Memory B cell (primary cell): ENCODE measurements around the gene LY6G6F.

Experiments
- ATAC-seq: fragments of 150-1000 bp; cut with Tn5 transposase; 2 replicates; pipeline ENCODE4 v1.10.0; 2021; ENCODE audit warnings: low read depth, mild to moderate bottlenecking, moderate library complexity
- DNase-seq, 2 donors: peaks; one replicate each; pipeline ENCODE4 v3.0.0; 2022; ENCODE audit warnings: low spot score in 2 of 2
- H3K27ac Mint-ChIP-seq: one replicate; pipeline ENCODE4 v1.8.0; 2022; ENCODE audit warnings: mild to moderate bottlenecking, moderate library complexity, mixed read lengths
- H3K27me3 Mint-ChIP-seq: one replicate; pipeline ENCODE4 v1.8.0; 2022; ENCODE audit warnings: mixed read lengths
- H3K36me3 Mint-ChIP-seq: one replicate; pipeline ENCODE4 v1.8.0; 2022; ENCODE audit warnings: mild to moderate bottlenecking, mixed read lengths
- H3K4me1 Mint-ChIP-seq: one replicate; pipeline ENCODE4 v1.8.0; 2022; ENCODE audit warnings: mixed read lengths
- H3K4me3 Mint-ChIP-seq: one replicate; pipeline ENCODE4 v1.8.0; 2022; ENCODE audit warnings: mild to moderate bottlenecking, moderate library complexity, mixed read lengths
- H3K9me3 Mint-ChIP-seq: one replicate; pipeline ENCODE4 v1.8.0; 2022; ENCODE audit warnings: mixed read lengths

LY6G6F gene

DNA sequence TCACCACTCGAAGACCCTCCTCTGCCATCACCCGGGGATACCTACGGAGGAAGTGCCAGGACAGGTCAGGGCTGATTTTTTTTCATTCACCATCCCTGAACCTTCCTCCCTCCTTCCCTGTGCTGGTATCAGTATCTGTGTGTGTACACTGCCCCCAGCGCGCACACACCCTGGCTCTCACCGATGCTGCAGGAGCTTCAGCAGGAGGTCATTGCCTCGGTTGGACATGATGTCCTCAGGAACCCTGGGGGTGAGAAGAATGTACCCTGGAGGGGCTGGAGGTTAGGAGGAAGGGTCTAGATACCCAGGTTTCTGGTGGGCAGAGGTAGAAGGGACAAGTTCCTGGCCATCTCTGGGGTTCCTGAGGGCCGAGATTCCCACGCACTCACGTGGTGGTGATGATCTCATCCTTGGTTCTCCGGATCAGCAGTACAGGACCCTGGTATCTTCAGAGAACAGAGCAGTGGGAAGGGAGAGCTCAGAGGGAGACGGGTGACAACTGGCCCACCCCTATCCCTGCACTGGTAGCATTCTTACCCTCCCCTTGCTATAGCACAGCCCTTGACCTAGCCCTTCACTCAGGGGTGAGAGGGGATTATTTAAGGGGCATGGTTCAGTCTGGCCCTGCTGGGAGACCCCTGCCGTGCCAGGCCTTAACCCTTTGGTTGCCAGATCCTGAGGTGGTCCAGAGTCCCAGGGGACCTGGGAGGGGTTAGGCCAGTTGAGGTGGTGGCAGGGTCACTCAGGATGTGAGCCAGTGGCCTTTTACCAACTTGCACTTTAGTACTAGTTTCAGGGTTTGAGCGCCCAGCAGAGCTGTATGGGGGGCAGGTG lies 18.6 kb upstream of the LY6G6F start:
- Mint-ChIP-seq H3K4me1 (peaks cover 23% of the 10 kb centered on the region), H3K9me3 (no peaks in the 10 kb centered on the region), H3K27me3 (no peaks in the 10 kb centered on the region), H3K27ac (no peak overlapping the region), H3K36me3 (peaks cover 21% of the 10 kb centered on the region), H3K4me3 (no peak overlapping the region)
- ATAC-seq, result no peak
- DNase-seq, result no peak

DNA sequence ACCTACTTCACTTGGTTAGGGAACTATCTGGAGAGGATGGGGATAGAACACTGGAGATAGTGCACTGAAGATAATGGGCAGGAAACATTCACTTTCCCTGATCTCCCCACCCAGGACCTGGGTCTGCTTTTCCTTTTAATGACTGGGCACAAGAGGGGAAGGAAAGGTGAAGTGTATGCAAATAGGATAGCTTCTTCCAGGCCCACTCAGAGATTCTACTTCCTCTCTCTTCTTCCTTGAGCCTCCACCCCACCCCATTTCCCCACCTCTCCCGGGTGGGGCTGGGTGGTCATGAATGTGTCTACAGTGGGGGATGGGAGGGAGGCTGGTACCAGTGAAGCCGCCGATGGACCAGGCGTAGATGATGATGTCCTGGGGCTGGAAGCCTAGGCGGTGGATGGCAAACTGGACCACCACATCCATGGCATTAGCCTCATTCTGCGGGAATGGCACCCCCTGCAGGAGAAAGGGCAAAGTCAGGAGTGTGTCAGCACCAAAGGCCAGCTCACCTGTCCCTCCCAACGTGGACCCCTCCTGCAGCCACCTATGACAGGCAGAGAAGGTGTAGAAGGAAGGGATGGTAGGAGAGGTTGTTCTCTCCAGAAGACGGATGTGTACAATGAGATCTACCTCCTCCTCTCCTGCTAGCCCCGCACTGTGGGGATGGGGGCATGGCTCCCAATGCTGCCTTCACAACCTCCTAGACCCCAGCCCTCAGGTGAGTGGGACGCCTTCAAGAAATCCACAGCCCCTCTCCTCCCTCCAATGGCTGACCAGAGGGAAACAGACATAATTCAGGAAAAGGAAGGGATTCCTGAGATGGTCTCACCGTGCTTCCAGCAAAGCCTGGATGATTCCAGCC lies 17.2 kb upstream of the LY6G6F start:
- DNase-seq (no peak), ATAC-seq (no peak)
- Mint-ChIP-seq H3K9me3 (no peaks in the 10 kb centered on the region), H3K27me3 (no peaks in the 10 kb centered on the region), H3K36me3 (peaks cover 22% of the 10 kb centered on the region), H3K4me3 (peak overlapping the region; percentile 25), H3K27ac (peak overlapping the region; percentile 56), H3K4me1 (peaks cover 23% of the 10 kb centered on the region)

DNA sequence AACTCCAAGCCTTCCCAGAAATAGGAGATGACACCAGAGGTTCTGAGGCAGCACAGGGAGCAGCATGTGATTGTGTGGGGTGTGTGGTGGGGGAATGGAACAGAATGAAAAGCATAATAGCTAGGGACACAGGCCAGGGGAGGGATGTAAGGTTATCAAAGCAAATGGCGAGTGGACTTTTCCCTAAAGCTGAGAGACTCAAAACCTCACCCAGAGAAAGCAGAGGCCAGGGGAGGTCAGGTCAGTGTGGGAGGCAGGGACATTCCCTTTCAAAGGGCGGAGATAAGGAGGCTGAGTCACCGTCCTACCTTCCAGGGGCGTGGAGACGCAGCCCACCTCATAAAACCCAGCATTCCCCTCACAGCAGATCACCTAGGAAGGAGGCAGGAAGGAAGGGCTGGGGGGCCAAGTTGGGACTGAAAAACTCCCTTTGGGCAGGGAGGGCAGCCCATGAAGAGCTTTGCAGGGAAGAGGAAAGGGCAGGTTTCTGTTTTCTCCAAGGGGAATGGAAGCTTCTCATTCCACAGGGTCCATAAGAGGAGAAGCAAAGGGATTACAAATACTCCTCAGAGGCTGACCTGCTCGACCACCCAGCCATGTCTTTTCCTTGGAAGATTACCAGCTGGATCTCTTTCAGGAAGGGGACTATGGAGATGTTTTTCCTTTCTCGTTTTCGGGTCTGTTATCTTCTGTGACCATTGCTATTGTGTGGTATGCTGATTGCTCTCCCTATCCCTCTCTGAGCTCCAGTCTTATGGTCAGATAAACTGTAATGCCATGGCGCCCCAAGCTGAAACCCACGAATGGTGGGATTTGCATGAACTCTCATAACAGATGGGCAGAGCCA lies 16.2 kb upstream of the LY6G6F start:
- ATAC-seq (no peak), DNase-seq (no peak)
- Mint-ChIP-seq H3K9me3 (no peaks in the 10 kb centered on the region), H3K36me3 (peaks cover 22% of the 10 kb centered on the region), H3K27me3 (no peaks in the 10 kb centered on the region), H3K4me3 (no peak overlapping the region), H3K27ac (peak overlapping the region; percentile 56), H3K4me1 (peaks cover 23% of the 10 kb centered on the region)

GRCh38 chr6:31691078-31691463 lies 15.6 kb upstream of the LY6G6F start:
- Mint-ChIP-seq H3K4me3 (no peak overlapping the region), H3K27ac (no peak overlapping the region)
- no peak for ATAC-seq

GRCh38 chr6:31691564-31692108 lies 15.0 kb upstream of the LY6G6F start:
- H3K36me3 Mint-ChIP-seq, result peaks cover 18% of the 10 kb centered on the region
- no peak overlapping the region for H3K4me3 Mint-ChIP-seq
- DNase-seq, result no peak
- no peak overlapping the region for H3K27ac Mint-ChIP-seq
- no peaks in the 10 kb centered on the region for H3K9me3 Mint-ChIP-seq
- ATAC-seq, result no peak
- no peaks in the 10 kb centered on the region for H3K27me3 Mint-ChIP-seq
- H3K4me1 Mint-ChIP-seq, result peaks cover 23% of the 10 kb centered on the region

More at GRCh38 chr6:31691078-31691463, 15.6 kb upstream of the LY6G6F start:
- H3K36me3 Mint-ChIP-seq, result peaks cover 21% of the 10 kb centered on the region
- H3K4me1 Mint-ChIP-seq, result peaks cover 23% of the 10 kb centered on the region
- DNase-seq, result no peak
- H3K27me3 Mint-ChIP-seq, result no peaks in the 10 kb centered on the region
- H3K9me3 Mint-ChIP-seq, result no peaks in the 10 kb centered on the region

- ATAC-seq, result no peak
- no peak overlapping the region for H3K27ac Mint-ChIP-seq
- H3K9me3 Mint-ChIP-seq, result no peaks in the 10 kb centered on the region
- no peak overlapping the region for H3K4me3 Mint-ChIP-seq
- no peaks in the 10 kb centered on the region for H3K27me3 Mint-ChIP-seq
- DNase-seq, result no peak
- peaks cover 17% of the 10 kb centered on the region for H3K36me3 Mint-ChIP-seq
- H3K4me1 Mint-ChIP-seq, result peaks cover 24% of the 10 kb centered on the region
Observed at GRCh38 chr6:31692353-31692752, 14.3 kb upstream of the LY6G6F start.

- H3K4me3 Mint-ChIP-seq, result no peak overlapping the region
- DNase-seq (no peak), ATAC-seq (no peak)
- H3K9me3 Mint-ChIP-seq, result no peaks in the 10 kb centered on the region
- peak overlapping the region; percentile 20 for H3K27ac Mint-ChIP-seq
- peaks cover 17% of the 10 kb centered on the region for H3K36me3 Mint-ChIP-seq
- H3K4me1 Mint-ChIP-seq, result peaks cover 27% of the 10 kb centered on the region
- no peaks in the 10 kb centered on the region for H3K27me3 Mint-ChIP-seq
Observed at GRCh38 chr6:31692886-31693285, 13.8 kb upstream of the LY6G6F start.

GRCh38 chr6:31693535-31693934 lies 13.1 kb upstream of the LY6G6F start:
- peaks cover 16% of the 10 kb centered on the region for H3K36me3 Mint-ChIP-seq
- peak overlapping the region; percentile 20 for H3K27ac Mint-ChIP-seq
- DNase-seq (no peak), ATAC-seq (no peak)
- no peaks in the 10 kb centered on the region for H3K27me3 Mint-ChIP-seq
- no peaks in the 10 kb centered on the region for H3K9me3 Mint-ChIP-seq
- peaks cover 26% of the 10 kb centered on the region for H3K4me1 Mint-ChIP-seq
- H3K4me3 Mint-ChIP-seq, result no peak overlapping the region

DNA sequence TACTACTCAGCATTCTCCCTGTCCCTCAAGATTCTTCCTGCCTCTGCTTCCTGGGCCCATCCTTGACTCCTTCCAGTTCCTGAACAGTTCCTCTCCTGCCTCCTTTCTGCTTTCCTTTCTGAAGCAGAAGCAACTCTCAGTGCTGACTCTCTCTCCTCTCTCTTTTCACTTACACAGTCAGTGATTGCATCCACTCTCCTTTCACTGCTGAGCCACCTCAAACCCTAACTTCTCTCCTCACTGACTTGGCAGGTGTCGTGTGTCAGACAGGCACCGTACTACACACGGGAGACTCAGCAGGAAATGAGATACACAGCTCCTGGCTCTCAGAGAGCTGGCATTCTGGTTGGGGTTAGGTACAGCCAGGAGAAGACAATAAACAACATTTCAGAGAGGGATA lies 9.1 kb upstream of the LY6G6F start:
- H3K9me3 Mint-ChIP-seq, result no peaks in the 10 kb centered on the region
- no peak for DNase-seq
- H3K36me3 Mint-ChIP-seq, result peaks cover 11% of the 10 kb centered on the region
- H3K27me3 Mint-ChIP-seq, result no peaks in the 10 kb centered on the region
- H3K4me1 Mint-ChIP-seq, result peaks cover 21% of the 10 kb centered on the region
- H3K27ac Mint-ChIP-seq, result no peak overlapping the region
- no peak for ATAC-seq
- no peak overlapping the region for H3K4me3 Mint-ChIP-seq

DNA sequence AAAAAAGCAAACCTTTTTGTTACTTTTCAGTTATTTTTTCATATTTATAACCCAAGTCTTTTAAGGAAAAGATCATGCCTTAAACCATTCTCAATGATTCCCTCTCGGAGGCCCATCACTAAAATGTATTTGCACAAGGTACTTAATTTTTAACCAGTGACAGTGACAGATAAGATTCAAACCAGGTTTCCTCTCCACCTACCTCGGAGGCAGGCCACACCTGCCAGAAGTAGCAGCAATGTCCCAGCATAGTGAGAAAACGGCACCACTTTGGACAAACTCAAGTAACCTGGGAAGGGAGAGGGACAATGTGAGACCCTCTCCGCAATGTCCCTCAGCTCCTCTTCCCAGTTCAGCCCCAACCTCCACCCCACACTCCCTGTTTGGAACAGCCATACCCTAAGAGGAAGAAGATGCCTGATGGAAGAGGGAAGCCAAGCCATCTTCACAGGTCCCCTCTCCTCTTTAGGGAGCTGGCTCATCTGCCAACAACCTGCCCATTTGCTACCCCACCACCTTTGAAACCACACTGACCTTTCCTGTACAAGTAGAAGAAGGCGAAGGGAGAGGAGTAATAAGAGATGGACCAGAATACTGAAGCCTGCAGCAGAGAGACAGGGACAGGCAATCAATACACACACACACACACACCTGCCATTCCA lies 5.8 kb upstream of the LY6G6F start:
- Mint-ChIP-seq H3K4me1 (peaks cover 23% of the 10 kb centered on the region), H3K4me3 (peak overlapping the region; percentile 49), H3K36me3 (peaks cover 7% of the 10 kb centered on the region), H3K27me3 (no peaks in the 10 kb centered on the region), H3K27ac (no peak overlapping the region), H3K9me3 (no peaks in the 10 kb centered on the region)
- no peak for ATAC-seq
- no peak for DNase-seq

DNA sequence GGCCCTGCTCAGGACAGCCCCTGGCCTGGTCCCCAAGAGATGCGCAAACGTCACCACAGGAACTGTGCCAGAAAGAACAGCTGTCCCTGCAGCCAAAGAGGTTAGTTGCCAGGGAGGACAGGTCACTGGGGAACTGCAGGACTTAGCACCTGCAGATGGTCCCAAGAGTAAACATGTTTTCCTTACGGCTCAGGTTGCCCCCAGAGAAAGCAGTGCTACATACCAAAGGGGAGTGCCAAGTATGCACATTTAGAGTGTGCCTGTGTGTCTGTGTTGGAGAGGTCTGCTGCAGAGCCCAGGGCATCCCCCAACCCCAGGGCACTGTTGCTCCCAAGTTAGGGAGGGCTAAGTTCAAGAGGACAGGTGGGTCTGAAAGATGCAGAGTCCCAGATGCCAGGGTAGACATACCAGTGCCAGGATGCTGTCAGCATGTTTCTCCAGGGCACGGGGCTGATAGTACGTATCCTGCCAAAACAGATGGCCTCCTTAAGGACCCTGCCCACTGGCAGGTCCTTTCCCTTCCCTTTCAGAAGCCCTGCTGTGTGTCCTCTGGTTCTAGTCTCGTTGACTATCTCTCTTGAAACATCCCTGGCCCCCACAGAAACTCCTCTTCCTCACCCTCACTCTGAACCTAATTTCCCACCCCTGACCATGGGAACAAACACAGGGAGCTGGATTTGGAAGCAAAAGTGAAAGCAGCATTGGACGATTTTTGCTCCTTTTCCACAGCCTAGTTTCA lies 4.8 kb upstream of the LY6G6F start:
- Mint-ChIP-seq H3K4me1 (peaks cover 23% of the 10 kb centered on the region), H3K4me3 (peak overlapping the region; percentile 99), H3K9me3 (no peaks in the 10 kb centered on the region), H3K27me3 (no peaks in the 10 kb centered on the region), H3K36me3 (peaks cover 5% of the 10 kb centered on the region), H3K27ac (peak overlapping the region; percentile 97)
- DNase-seq (no peak), ATAC-seq (no peak)

DNA sequence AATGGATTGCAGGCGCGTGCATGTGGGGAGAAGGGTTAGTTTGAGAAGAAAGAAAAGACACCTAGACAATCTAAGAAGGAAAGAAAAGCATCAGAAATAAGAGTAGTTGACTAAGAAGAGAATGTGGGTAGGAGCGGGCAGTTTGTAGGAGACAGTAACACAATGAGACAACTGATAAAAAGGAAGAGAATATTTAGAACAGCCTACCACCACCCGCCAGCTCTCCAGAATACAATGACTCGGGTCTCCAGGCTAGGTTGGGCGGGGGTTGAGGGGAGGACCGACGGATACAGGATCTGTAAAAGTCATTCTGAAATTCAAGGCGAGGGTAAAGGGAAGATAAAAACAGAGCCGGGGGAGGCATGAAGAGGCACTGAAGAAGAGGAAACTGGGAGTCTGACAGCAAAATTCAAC lies 4.3 kb upstream of the LY6G6F start:
- peak overlapping the region; percentile 99 for H3K4me3 Mint-ChIP-seq
- H3K36me3 Mint-ChIP-seq, result peaks cover 3% of the 10 kb centered on the region
- H3K4me1 Mint-ChIP-seq, result peaks cover 21% of the 10 kb centered on the region
- no peaks in the 10 kb centered on the region for H3K27me3 Mint-ChIP-seq
- no peaks in the 10 kb centered on the region for H3K9me3 Mint-ChIP-seq
- H3K27ac Mint-ChIP-seq, result peak overlapping the region; percentile 97
- no peak for ATAC-seq
- DNase-seq, result no peak
